ENCODE measurements around the gene SPINK4. TPM values are rescaled to one million over a fixed set of nuclear protein-coding genes. Genes with fewer than 3 reads are reported as not detected.

SPINK4 gene
- total RNA-seq, 1 experiment from 2014 or later = not detected

- Mint-ChIP-seq H3K4me1 (ENCODE audit: low read depth, unreplicated experiment) (no peaks in the 10 kb centered on the region), H3K27ac (ENCODE audit: unreplicated experiment) (no peak overlapping the region), H3K4me3 (ENCODE audit: low read depth, unreplicated experiment) (no peak overlapping the region), H3K27me3 (ENCODE audit: unreplicated experiment) (no peaks in the 10 kb centered on the region), H3K9me3 (ENCODE audit: low read depth, unreplicated experiment) (no peaks in the 10 kb centered on the region), H3K36me3 (ENCODE audit: insufficient read depth, unreplicated experiment) (peaks cover 28% of the 10 kb centered on the region)
- no peak for DNase-seq
- TF ChIP-seq CTCF (IDR thresholded peaks at IDR 0.05; ENCODE audit: unreplicated experiment) = no peak
- CTCF ChIA-PET = no interaction called here
- intact Hi-C loops (cut with micrococcal nuclease; ENCODE audit: unreplicated experiment) = no loop called here
- BruUV-seq (replicated peaks) = no TSS peak
These were observed 34.0 kb downstream of the SPINK4 start for GRCh38 chr9:33273972-33274328.

DNA sequence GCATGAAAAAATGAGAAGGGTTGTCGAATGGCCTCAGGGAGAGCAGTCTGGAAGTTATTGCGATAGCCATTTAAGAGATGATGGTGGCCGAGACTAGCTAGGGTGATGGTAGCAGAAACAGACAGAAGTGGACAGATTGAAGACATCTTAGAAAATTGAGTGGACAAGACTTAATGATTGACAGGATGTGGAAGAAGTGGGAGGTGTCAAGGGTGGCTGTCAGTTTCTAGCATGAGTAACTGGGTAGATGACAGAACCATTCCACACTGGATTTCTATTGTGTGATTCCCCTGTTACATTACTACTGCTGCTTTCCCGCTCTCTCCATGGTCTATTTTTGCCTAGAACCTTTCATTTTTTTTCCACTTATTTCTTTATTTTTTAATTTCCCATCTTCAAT, 37.5 kb downstream of the SPINK4 start:
- Mint-ChIP-seq H3K4me3 (ENCODE audit: low read depth, unreplicated experiment) (no peak overlapping the region), H3K36me3 (ENCODE audit: insufficient read depth, unreplicated experiment) (peaks cover 26% of the 10 kb centered on the region), H3K4me1 (ENCODE audit: low read depth, unreplicated experiment) (no peaks in the 10 kb centered on the region), H3K27me3 (ENCODE audit: unreplicated experiment) (no peaks in the 10 kb centered on the region), H3K27ac (ENCODE audit: unreplicated experiment) (no peak overlapping the region), H3K9me3 (ENCODE audit: low read depth, unreplicated experiment) (no peaks in the 10 kb centered on the region)
- CTCF ChIA-PET = no interaction called here
- intact Hi-C loops (cut with micrococcal nuclease; ENCODE audit: unreplicated experiment) = no loop called here
- BruUV-seq (replicated peaks) = no TSS peak
- DNase-seq = no peak
- TF ChIP-seq CTCF (IDR thresholded peaks at IDR 0.05; ENCODE audit: unreplicated experiment) = no peak

GRCh38 chr9:33285502-33285901, 45.5 kb downstream of the SPINK4 start:
- Mint-ChIP-seq H3K4me3 (ENCODE audit: low read depth, unreplicated experiment) (no peak overlapping the region), H3K36me3 (ENCODE audit: insufficient read depth, unreplicated experiment) (peaks cover 8% of the 10 kb centered on the region), H3K4me1 (ENCODE audit: low read depth, unreplicated experiment) (no peaks in the 10 kb centered on the region), H3K27ac (ENCODE audit: unreplicated experiment) (no peak overlapping the region), H3K9me3 (ENCODE audit: low read depth, unreplicated experiment) (no peaks in the 10 kb centered on the region), H3K27me3 (ENCODE audit: unreplicated experiment) (no peaks in the 10 kb centered on the region)
- CTCF ChIA-PET = no interaction called here
- DNase-seq = no peak
- TF ChIP-seq CTCF (IDR thresholded peaks at IDR 0.05; ENCODE audit: unreplicated experiment) = no peak
- intact Hi-C loops (cut with micrococcal nuclease; ENCODE audit: unreplicated experiment) = loop anchor here (5.0 kb wide), 1 partner anchor 187 kb away; the partner anchor contains the start of gene NOL6
- no TSS peak for BruUV-seq (replicated peaks)

DNA sequence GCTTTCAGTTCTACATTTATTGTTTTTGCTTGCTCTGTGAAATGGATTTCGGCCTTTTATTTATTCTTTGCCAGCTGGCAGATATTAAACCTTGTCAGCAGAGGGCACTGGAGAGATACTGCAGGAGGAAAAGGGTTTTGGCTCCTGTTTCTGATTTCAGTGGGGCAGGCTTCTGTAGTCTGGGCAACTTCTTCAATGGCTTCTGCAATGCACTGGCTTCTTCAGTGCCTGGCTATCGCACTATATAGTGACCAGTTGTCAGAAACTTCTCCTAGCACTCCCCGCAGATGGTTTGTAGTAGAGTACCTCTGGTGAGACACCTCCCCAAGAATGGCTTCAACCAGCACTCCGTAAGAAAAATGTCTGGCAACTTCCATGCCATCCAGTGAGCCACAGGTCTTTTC, 47.1 kb downstream of the SPINK4 start:
- BruUV-seq (replicated peaks) = no TSS peak
- intact Hi-C loops (cut with micrococcal nuclease; ENCODE audit: unreplicated experiment) = loop anchor here (5.0 kb wide), 1 partner anchor 185 kb away; the partner anchor contains the start of gene NOL6

More for the DNA sequence above, 47.1 kb downstream of the SPINK4 start:
- Mint-ChIP-seq H3K27ac (ENCODE audit: unreplicated experiment) (peak overlapping the region; percentile 36), H3K9me3 (ENCODE audit: low read depth, unreplicated experiment) (no peaks in the 10 kb centered on the region), H3K4me3 (ENCODE audit: low read depth, unreplicated experiment) (no peak overlapping the region), H3K4me1 (ENCODE audit: low read depth, unreplicated experiment) (peaks cover 2% of the 10 kb centered on the region), H3K36me3 (ENCODE audit: insufficient read depth, unreplicated experiment) (peaks cover 20% of the 10 kb centered on the region), H3K27me3 (ENCODE audit: unreplicated experiment) (no peaks in the 10 kb centered on the region)
- TF ChIP-seq CTCF (IDR thresholded peaks at IDR 0.05; ENCODE audit: unreplicated experiment) = peak; percentile 43
- DNase-seq = peak; percentile 52
- CTCF ChIA-PET = interaction anchor here (1.0 to 1.6 kb wide), 2 partner anchors 53 to 179 kb away, joined by 3 read pairs; no protein-coding TSS in a partner anchor
